Measurements from ENCODE around the gene BBOX1.

Gene BBOX1

DNA sequence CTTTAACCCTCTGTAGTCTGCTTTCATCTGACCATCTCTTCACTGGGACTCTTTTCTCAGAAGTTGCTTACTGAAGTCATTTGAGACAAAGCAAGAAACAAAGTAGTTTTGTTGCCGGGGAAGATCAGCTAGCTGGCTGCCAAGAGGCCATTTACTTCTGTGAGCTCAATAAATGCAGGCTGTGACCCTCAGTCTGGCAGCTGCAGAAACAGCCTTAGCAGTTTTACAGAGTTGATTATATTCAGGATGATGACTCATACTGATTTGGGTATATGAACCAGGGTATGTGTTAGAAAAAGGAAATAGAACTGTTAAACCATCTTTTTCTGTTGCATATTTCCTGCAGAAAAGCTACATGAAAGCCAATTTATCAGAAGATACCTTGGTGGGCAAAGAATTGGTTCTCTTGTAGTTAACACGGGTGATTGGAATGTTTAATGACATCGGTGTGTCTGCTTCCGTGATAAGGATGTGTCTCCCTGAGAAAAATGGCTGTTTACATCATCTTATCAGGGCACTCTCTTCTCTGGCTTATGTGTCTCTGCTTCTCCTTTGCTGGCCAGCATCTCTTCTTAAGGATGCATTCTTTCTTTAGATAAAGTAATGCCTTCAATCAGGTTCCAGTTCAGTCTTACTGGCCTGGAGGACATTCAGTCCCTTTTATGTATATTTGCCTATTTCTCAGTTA, 28.2 kb upstream of the BBOX1 start:
- Histone ChIP-seq H3K36me3 (replicated peaks) (no peaks in the 10 kb centered on the region), H3K4me3 (no peak overlapping the region), H3K27me3 (ENCODE audit: low read depth) (no peaks in the 10 kb centered on the region), H3K9me3 (no peaks in the 10 kb centered on the region), H3K4me1 (no peaks in the 10 kb centered on the region)
- no peak for DNase-seq (ENCODE audit: low spot score in 2 of 2)
- in situ Hi-C loops (cut with MboI; ENCODE audit: low sequenced_read_pairs) = no loop called here

DNA sequence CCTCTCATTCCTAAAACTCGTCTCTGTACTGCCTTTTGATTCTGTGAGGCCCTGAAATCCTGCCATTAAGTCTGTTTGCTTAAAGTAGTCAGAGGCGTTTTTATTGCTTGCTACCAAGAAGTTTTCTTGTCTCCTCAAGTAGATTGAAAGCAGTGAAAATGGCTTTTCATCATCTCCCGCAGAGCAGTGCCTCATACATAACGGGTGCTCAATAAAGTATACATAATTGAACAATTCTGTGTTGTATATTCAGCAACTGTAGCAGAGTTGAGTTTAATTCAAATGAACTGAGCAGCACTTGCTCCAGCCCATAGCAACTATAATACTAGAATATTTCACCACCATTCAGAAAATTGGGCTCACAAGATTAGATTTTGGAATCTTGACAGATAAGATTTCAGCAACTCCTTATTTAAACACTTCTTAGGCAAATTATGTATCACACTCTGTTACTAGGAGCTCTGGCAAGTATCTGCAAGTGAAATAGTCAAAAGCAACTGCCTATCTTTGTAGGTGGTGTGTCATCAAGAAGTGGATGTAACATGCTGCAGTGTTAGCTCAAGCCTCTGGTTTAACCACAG, 26.7 kb upstream of the BBOX1 start:
- Histone ChIP-seq H3K36me3 (replicated peaks) (no peaks in the 10 kb centered on the region), H3K4me3 (no peak overlapping the region), H3K4me1 (no peaks in the 10 kb centered on the region), H3K9me3 (no peaks in the 10 kb centered on the region), H3K27me3 (ENCODE audit: low read depth) (no peaks in the 10 kb centered on the region)
- in situ Hi-C loops (cut with MboI; ENCODE audit: low sequenced_read_pairs) = no loop called here
- DNase-seq (ENCODE audit: low spot score in 2 of 2) = no peak

DNA sequence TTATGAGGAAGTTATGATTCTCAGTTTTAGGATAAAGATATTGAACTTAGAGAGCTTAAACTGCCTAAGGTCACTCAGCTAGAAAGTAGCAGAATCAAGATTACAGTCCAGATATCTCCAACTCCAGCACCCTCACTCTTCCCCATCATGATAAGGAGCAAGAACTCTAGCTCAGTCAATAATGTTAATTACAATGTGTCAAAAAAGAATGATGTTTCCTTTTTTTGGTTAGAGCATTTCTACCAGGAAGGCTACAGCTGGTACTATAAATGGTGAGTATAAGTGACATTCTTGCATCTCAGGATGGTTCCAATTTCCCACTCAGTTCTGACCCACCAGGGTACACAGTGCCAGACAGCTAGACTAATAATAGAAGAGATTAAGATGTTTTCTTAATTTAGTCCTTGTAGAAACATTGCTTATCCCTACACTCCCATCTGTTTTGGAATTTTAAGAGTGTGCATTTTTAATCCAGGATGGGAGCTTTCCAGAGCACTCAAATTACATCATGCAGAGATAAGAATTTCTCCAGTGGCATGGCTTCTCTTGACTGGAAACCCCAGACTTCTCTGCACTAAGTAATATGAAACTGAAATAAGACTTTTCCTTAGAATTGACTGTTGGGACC, 21.6 kb upstream of the BBOX1 start:
- no peak for DNase-seq (ENCODE audit: low spot score in 2 of 2)
- Histone ChIP-seq H3K27me3 (ENCODE audit: low read depth) (no peaks in the 10 kb centered on the region), H3K9me3 (no peaks in the 10 kb centered on the region), H3K36me3 (replicated peaks) (no peaks in the 10 kb centered on the region), H3K4me3 (no peak overlapping the region), H3K4me1 (no peaks in the 10 kb centered on the region)
- in situ Hi-C loops (cut with MboI; ENCODE audit: low sequenced_read_pairs) = no loop called here

DNA sequence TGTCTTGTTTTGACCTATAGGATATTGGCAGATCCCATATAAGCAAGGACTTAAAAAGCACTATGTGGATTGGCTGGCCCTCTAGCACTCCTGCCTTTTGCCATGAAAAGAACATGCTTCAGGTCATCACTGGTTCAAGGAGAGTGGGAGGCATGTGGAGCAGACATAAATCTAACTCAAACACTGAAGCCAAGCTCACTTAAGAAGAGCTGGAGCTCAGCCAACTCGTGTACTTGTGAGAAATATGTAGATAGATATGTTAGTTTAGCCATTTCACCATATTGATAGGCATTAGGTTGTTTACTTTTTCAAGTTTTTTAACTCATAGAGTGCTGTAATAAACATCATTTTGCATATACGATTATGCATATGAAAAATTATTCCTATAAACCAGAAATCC, 19.9 kb upstream of the BBOX1 start:
- H3K4me1 ChIP-seq = no peaks in the 10 kb centered on the region; the same call in 1 of the 2 replicates
- H3K27me3 ChIP-seq (ENCODE audit: low read depth) = no peaks in the 10 kb centered on the region
- in situ Hi-C loops (cut with MboI; ENCODE audit: low sequenced_read_pairs) = no loop called here
- no peaks in the 10 kb centered on the region for H3K9me3 ChIP-seq
- H3K4me3 ChIP-seq = no peak overlapping the region
- H3K36me3 ChIP-seq (replicated peaks) = no peaks in the 10 kb centered on the region
- DNase-seq (ENCODE audit: low spot score in 2 of 2) = no peak

DNA sequence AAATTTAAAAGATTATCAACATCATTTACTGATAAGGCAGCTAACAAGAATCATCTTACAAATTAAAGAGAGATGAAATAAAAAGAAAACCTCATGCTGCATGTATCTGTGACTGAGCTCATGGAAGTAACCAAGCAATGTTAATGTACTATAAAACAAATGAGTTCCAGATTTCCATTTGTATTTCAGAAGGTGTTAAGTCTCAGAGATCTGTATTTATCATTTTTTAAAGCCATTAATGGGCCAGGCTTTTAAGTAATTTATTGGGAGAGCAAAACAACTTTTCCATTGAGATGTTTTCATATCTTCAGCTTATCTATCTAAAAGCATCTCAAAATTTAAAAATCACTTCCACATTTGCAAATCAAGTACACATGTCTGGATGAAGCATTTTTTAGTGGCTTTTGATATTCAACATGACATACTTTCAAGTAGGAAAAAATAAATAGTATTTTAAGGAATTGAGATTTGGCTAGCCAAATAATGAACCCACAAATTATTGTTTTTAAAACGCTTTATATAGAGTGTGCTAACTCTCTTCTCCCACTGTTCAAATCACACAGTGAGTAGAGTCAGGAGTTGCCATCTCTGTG, 17.9 kb upstream of the BBOX1 start:
- Histone ChIP-seq H3K4me3 (no peak overlapping the region), H3K36me3 (replicated peaks) (no peaks in the 10 kb centered on the region), H3K9me3 (no peaks in the 10 kb centered on the region), H3K4me1 (no peaks in the 10 kb centered on the region; the same call in 1 of the 2 replicates), H3K27me3 (ENCODE audit: low read depth) (no peaks in the 10 kb centered on the region)
- in situ Hi-C loops (cut with MboI; ENCODE audit: low sequenced_read_pairs) = no loop called here
- no peak for DNase-seq (ENCODE audit: low spot score in 2 of 2)

DNA sequence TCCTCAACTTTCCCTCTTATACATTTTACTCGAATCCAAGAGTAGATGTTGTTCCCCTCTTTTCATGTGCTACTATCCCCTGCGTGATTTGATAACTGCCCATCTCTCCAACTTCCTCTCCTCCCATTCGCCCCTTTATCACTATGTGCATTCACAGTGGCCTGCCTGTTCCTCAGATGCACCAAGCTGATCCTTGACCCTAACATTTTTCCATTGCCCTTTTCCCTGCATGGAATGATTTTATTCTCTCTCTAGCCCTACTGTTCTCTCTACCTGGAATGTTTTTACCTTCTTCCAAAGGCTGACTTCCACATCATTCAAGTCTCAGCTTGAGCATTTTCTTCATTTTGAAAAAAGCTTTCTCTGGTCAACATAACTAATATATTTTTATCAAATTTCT, 15.8 kb upstream of the BBOX1 start:
- DNase-seq (ENCODE audit: low spot score in 2 of 2) = no peak
- H3K4me3 ChIP-seq = no peak overlapping the region
- no peaks in the 10 kb centered on the region for H3K27me3 ChIP-seq (ENCODE audit: low read depth)
- H3K4me1 ChIP-seq = no peaks in the 10 kb centered on the region; the same call in 1 of the 2 replicates
- H3K36me3 ChIP-seq (replicated peaks) = no peaks in the 10 kb centered on the region
- in situ Hi-C loops (cut with MboI; ENCODE audit: low sequenced_read_pairs) = no loop called here
- no peaks in the 10 kb centered on the region for H3K9me3 ChIP-seq

DNA sequence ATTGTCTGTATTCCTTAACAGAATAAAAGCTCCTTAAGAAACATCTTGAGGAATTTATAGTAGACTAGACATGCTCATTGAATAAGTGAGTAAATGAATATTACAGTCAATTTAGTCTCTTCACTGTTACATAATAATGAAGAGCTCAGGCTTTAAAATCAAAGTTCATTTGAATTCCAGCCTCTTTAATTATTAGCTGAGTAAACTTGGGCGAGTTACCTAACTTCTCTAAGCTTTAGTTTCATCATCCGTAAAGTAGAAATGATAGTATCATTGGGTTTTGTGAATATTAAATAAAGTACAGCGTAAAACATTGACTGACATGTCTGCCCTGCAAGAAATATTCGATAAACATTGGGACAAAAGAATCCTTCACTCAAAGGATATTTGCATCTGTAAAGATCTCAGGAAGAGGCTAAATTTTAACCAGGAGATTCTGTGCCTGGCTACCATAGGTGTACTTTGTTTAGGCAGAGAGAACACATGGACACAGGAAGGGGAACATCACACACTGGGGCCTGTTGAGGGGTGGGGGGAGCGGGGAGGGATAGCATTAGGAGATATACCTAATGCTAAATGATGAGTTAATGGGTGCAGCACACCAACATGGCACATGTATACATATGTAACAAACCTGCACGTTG, 15.2 kb upstream of the BBOX1 start:
- Histone ChIP-seq H3K27me3 (ENCODE audit: low read depth) (no peaks in the 10 kb centered on the region), H3K9me3 (no peaks in the 10 kb centered on the region), H3K36me3 (replicated peaks) (no peaks in the 10 kb centered on the region), H3K4me3 (no peak overlapping the region), H3K4me1 (no peaks in the 10 kb centered on the region; the same call in 1 of the 2 replicates)
- in situ Hi-C loops (cut with MboI; ENCODE audit: low sequenced_read_pairs) = no loop called here
- DNase-seq (ENCODE audit: low spot score in 2 of 2) = no peak

DNA sequence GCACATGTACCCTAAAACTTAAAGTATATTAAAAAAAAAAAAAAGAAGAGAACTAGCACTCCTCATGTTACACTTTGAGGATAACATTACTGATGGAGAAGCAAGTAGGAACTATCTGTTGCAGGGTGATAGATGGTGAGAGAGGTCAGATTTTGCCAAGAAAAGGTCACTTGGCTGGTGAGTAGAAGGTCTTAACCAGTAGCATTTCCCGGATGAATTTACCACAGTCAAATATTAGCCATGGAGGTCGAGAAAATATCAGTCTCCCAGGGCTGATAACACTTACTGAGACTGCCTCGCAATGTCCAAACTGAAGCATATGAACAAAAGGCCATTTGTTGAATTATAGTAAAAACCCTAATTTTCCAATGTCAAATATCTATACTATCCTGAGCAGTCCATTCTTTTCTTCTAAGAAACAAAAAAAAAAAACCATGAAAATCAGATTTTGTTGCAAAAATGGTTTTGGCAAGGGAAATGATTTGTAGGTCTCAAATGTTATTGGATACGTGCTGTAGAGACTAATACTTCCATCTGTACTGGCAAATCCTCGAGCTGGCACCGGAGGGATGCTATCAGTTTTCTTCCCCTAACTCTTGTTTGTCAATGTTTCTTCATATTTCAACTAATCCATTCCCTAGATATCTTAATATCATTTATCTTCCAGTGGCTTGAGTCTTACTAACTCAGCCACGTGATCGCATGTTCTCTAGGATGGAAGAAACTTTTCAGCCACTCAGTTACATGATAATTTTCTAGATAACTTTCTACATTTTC, 14.5 kb upstream of the BBOX1 start:
- no peak overlapping the region for H3K4me3 ChIP-seq
- H3K4me1 ChIP-seq = no peaks in the 10 kb centered on the region; the same call in 1 of the 2 replicates
- no peaks in the 10 kb centered on the region for H3K27me3 ChIP-seq (ENCODE audit: low read depth)
- DNase-seq (ENCODE audit: low spot score in 2 of 2) = no peak
- H3K36me3 ChIP-seq (replicated peaks) = no peaks in the 10 kb centered on the region
- in situ Hi-C loops (cut with MboI; ENCODE audit: low sequenced_read_pairs) = no loop called here
- no peaks in the 10 kb centered on the region for H3K9me3 ChIP-seq

DNA sequence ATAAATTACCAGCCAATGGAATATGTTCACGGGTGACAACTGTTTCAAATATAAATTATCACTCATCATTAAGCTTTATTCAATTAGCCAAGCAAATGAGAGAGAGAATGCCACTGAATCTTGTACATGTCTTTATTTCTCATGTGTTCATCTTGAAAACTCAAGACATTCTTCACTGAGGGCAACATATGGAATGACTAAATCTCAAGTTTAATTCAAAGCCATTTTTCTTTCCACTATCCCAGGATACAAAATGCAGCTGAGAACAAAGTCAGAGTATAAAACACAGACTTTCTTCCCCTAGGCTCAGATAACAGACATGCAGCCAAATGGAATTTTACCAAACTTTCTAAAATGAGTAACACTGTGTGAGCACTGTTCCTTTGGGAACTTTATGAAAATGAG, 12.1 kb upstream of the BBOX1 start:
- Histone ChIP-seq H3K27me3 (ENCODE audit: low read depth) (no peaks in the 10 kb centered on the region), H3K4me3 (no peak overlapping the region), H3K36me3 (replicated peaks) (no peaks in the 10 kb centered on the region), H3K4me1 (no peaks in the 10 kb centered on the region; the same call in 1 of the 2 replicates), H3K9me3 (no peaks in the 10 kb centered on the region)
- in situ Hi-C loops (cut with MboI; ENCODE audit: low sequenced_read_pairs) = no loop called here
- DNase-seq (ENCODE audit: low spot score in 2 of 2) = no peak

DNA sequence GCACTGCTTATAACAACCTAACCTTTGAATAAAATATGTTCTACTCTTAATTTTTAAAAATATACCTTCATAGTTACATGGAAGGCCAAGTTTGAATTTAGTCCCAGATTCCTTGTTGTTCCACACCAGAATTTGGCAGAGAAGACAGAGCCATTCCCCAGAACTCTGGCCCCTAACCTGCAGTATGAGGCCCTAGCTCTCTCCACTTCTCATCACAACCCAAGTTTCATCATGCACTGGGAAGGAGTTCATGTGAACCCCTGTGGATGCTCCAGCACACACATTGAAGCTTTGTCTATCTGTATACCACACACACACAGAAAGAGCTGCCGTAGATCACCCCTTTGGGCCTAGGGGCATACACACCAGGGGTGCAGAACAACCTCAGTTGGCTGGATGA, 10.6 kb upstream of the BBOX1 start:
- Histone ChIP-seq H3K4me1 (no peaks in the 10 kb centered on the region; the same call in 1 of the 2 replicates), H3K36me3 (replicated peaks) (no peaks in the 10 kb centered on the region), H3K27me3 (ENCODE audit: low read depth) (no peaks in the 10 kb centered on the region), H3K4me3 (no peak overlapping the region), H3K9me3 (no peaks in the 10 kb centered on the region)
- no peak for DNase-seq (ENCODE audit: low spot score in 2 of 2)
- in situ Hi-C loops (cut with MboI; ENCODE audit: low sequenced_read_pairs) = no loop called here

DNA sequence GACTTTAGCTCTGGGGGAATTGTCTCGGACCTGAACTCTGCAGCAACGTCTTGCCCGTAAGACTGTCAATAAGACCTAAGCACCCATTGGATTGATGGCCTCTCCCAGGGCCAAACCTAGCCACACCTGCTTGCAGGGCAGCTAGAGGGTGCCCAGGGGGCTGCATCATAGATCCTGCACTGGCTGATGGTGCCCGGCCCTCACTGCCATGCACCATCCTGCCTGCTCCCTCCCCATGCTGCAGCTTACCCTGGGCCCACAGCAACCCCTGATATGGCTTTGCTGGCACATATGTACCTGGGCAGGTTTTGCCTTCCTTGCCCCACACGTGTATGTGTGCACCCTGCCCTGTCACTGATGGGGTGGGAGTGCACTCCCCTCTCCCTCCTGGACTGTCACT, 8.9 kb upstream of the BBOX1 start:
- no peaks in the 10 kb centered on the region for H3K36me3 ChIP-seq (replicated peaks)
- H3K4me1 ChIP-seq = no peaks in the 10 kb centered on the region
- H3K4me3 ChIP-seq = no peak overlapping the region
- no peaks in the 10 kb centered on the region for H3K27me3 ChIP-seq (ENCODE audit: low read depth)
- H3K9me3 ChIP-seq = no peaks in the 10 kb centered on the region
- in situ Hi-C loops (cut with MboI; ENCODE audit: low sequenced_read_pairs) = no loop called here
- DNase-seq (ENCODE audit: low spot score in 2 of 2) = no peak

DNA sequence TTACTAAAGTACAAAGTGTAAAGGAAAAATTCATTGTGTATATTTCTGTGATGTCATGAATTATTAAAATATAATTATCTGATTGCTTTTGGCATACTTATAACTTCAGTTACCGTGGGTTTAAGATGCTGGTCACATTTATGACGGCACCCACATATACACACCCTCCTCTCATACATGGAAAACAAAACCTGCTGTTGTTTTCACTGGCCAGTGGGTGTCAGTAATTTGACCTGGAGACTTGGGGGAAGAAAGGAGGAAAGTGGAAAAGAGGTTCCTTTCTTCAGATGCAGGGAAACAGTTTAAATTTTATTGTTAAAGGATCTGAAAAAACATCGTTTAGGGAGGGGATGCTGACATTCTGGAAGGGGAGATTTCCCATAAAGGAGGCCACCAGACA, 742 bp upstream of the BBOX1 start:
- H3K4me3 ChIP-seq = no peak overlapping the region
- H3K9me3 ChIP-seq = no peaks in the 10 kb centered on the region
- H3K4me1 ChIP-seq = no peaks in the 10 kb centered on the region
- no peaks in the 10 kb centered on the region for H3K36me3 ChIP-seq (replicated peaks)
- no peaks in the 10 kb centered on the region for H3K27me3 ChIP-seq (ENCODE audit: low read depth)
- in situ Hi-C loops (cut with MboI; ENCODE audit: low sequenced_read_pairs) = no loop called here
- no peak for DNase-seq (ENCODE audit: low spot score in 2 of 2)

DNA sequence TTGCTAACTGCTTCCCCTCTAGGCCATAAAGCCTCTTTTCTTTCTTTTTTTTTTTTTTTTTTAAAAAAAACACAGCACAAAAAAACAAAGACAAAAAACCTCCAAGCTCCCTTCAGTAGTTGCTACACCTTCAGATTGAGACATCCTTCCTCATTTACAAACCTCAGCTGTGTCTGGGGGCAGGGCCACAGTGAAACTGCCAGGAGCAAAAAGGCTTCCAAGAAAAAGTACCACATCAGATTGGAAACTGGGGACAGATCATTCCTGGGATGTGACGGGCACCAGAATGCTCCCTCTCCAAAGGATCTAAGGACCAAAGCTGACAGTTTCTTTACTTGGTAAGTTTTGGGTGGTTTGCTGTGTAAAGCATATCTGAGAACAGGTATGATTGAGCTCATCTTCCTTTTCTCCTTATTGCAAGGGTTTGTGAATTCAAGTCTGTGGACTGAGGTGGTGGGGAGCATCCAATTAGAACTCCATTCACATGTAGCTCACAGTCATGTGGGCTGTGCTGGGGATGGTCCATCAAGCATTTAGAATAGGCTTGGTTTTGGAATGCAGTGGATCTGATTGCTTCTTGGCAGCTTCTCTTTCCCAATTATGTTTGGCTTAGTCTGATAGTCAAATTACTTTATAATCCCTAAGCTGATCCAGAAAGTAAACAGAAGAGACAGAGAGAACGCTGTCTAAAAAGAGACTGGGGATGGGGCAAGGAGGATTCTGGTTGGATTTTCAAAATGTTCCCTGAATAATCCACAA, 705 bp downstream of the BBOX1 start:
- in situ Hi-C loops (cut with MboI; ENCODE audit: low sequenced_read_pairs) = no loop called here
- no peaks in the 10 kb centered on the region for H3K36me3 ChIP-seq (replicated peaks)
- no peak for DNase-seq (ENCODE audit: low spot score in 2 of 2)
- no peak overlapping the region for H3K4me3 ChIP-seq
- no peaks in the 10 kb centered on the region for H3K27me3 ChIP-seq (ENCODE audit: low read depth)
- no peaks in the 10 kb centered on the region for H3K4me1 ChIP-seq
- H3K9me3 ChIP-seq = no peaks in the 10 kb centered on the region
